Measurements from ENCODE around the gene NLRP11.

NLRP11 gene

DNA sequence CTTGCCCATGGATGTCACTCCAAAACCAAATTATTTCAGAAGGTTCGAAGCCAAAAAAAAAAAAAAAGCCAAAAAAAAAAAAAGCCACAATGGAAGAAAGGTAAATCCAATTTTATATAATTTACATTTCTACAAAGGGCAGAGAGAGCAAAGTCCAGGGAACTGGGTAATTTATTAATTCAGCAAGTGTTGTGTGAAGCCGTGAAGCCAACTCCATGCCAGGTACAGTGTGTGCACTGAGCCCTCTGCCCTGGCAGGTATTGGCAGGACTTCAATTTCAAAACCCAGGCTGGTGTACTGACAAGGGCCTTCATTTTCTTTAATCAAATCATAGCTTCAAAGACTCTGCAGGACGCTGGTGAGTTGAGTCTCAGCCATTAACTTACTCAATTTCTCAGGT lies 78.4 kb downstream of the NLRP11 start:
- FAIRE-seq (no peak), DNase-seq (ENCODE audit: insufficient read length, low spot score) (no peak)
- TF ChIP-seq POLR2A (IDR thresholded peaks at IDR 0.05; ENCODE audit: low read depth, low read length) (no peak), PAX5 (IDR thresholded peaks at IDR 0.05; ENCODE audit: insufficient read depth, low read length, severe bottlenecking) (no peak), POU2F2 (IDR thresholded peaks at IDR 0.05; ENCODE audit: low read depth, low read length) (no peak), POLR2AphosphoS5 (IDR thresholded peaks at IDR 0.05; ENCODE audit: low read depth, low read length) (no peak), SPI1 (IDR thresholded peaks at IDR 0.05; ENCODE audit: low read depth, low read length) (no peak), TAF1 (IDR thresholded peaks at IDR 0.05; ENCODE audit: low read depth, low read length) (no peak)

- FAIRE-seq (no peak), DNase-seq (ENCODE audit: insufficient read length, low spot score) (no peak)
- TF ChIP-seq PAX5 (IDR thresholded peaks at IDR 0.05; ENCODE audit: insufficient read depth, low read length, severe bottlenecking) (no peak), SPI1 (IDR thresholded peaks at IDR 0.05; ENCODE audit: low read depth, low read length) (no peak), POLR2A (IDR thresholded peaks at IDR 0.05; ENCODE audit: low read depth, low read length) (no peak)
Observed at GRCh38 chr19:55750715-55751114, 81.1 kb downstream of the NLRP11 start.

- no peak for TF ChIP-seq POLR2AphosphoS5 (IDR thresholded peaks at IDR 0.05; ENCODE audit: low read depth, low read length)
- no peak for TF ChIP-seq TAF1 (IDR thresholded peaks at IDR 0.05; ENCODE audit: low read depth, low read length)
- no peak for TF ChIP-seq POU2F2 (IDR thresholded peaks at IDR 0.05; ENCODE audit: low read depth, low read length)
- TF ChIP-seq PAX5 (IDR thresholded peaks at IDR 0.05; ENCODE audit: insufficient read depth, low read length, severe bottlenecking): no peak
- no peak for TF ChIP-seq POLR2A (IDR thresholded peaks at IDR 0.05; ENCODE audit: low read depth, low read length)
- TF ChIP-seq SPI1 (IDR thresholded peaks at IDR 0.05; ENCODE audit: low read depth, low read length): no peak
- FAIRE-seq: no peak
- no peak for DNase-seq (ENCODE audit: insufficient read length, low spot score)
Observed at GRCh38 chr19:55738302-55738701, 93.5 kb downstream of the NLRP11 start, which contains the start of gene NLRP9. NLRP9 (minus strand) TSS chr19:55738402; CDS start chr19:55738374, 28 bp downstream.

All from GM12891 (cell line).